Endometrial microvascular endothelial cells (primary cell): ENCODE measurements around the gene LILRB3. TPM values are rescaled to one million over a fixed set of nuclear protein-coding genes. Genes with fewer than 3 reads are reported as not detected.
"Not testable (repeated sequence)": the region's sequence is repeated elsewhere in the genome, so short reads cannot be mapped to it uniquely, and the experiment has no call there.

Source experiments
- in situ Hi-C: cut with HindIII; loops from 2 replicates; pipeline ENCODE4 v1.10.0; 2017; ENCODE audit warnings: low sequenced_read_pairs, low pct_unique_long_range_greater_than_20kb; ENCODE audit errors: inconsistent ontology term
- total RNA-seq: library from RNA; depleted of rRNA; stranded (reverse); fragments of >200 nt; gene quantifications from one replicate; pipeline ENCODE4 v1.2.3, GENCODE V29; 2015; ENCODE audit errors: inconsistent ontology term

Gene LILRB3
- not detected for total RNA-seq

GRCh38 chr19:54222474-54223276 lies at the start of gene LILRB3:
Gene LILRB3, minus strand, starts transcription at chr19:54223007. Its CDS starts 31 bp downstream, at chr19:54222976.
- in situ Hi-C loops = not testable (repeated sequence)

- in situ Hi-C loops = not testable (repeated sequence)
These were observed 49.4 kb upstream of the LILRB3 start for GRCh38 chr19:54272181-54272580.

GRCh38 chr19:54271587-54271986 lies 48.8 kb upstream of the LILRB3 start:
- in situ Hi-C loops = not testable (repeated sequence)

- in situ Hi-C loops = no loop called here
These were observed 48.3 kb upstream of the LILRB3 start for GRCh38 chr19:54271106-54271505.

GRCh38 chr19:54268936-54269335 lies 46.1 kb upstream of the LILRB3 start:
- in situ Hi-C loops = no loop called here

- in situ Hi-C loops = no loop called here
These were observed 43.3 kb upstream of the LILRB3 start for GRCh38 chr19:54266133-54266532.

- in situ Hi-C loops = no loop called here
These were observed 39.7 kb upstream of the LILRB3 start for GRCh38 chr19:54262470-54262869.

GRCh38 chr19:54262066-54262465 lies 39.3 kb upstream of the LILRB3 start:
- in situ Hi-C loops = no loop called here

- in situ Hi-C loops = no loop called here
These were observed 34.3 kb upstream of the LILRB3 start, which contains the start of gene LILRB5 for GRCh38 chr19:54257116-54257480. Gene LILRB5, minus strand, starts transcription at chr19:54257273. Its CDS starts 80 bp downstream, at chr19:54257193.

- in situ Hi-C loops = no loop called here
These were observed 33.7 kb upstream of the LILRB3 start for GRCh38 chr19:54256250-54257115.

GRCh38 chr19:54255105-54255775 lies 32.4 kb upstream of the LILRB3 start:
- in situ Hi-C loops = no loop called here

GRCh38 chr19:54254195-54254906 lies 31.5 kb upstream of the LILRB3 start:
- in situ Hi-C loops = no loop called here

- in situ Hi-C loops = no loop called here
These were observed 30.8 kb upstream of the LILRB3 start for GRCh38 chr19:54253331-54254194.

- in situ Hi-C loops = no loop called here
These were observed 30.0 kb upstream of the LILRB3 start for GRCh38 chr19:54252845-54253244.

- in situ Hi-C loops = no loop called here
These were observed 29.4 kb upstream of the LILRB3 start for GRCh38 chr19:54252243-54252642.

- in situ Hi-C loops = no loop called here
These were observed 25.3 kb upstream of the LILRB3 start for GRCh38 chr19:54248016-54248601.

GRCh38 chr19:54247106-54247930 lies 24.5 kb upstream of the LILRB3 start:
- in situ Hi-C loops = no loop called here
